GM21390 (cell line): ENCODE measurements around the gene RASGRF2.
"Not testable (repeated sequence)": the region's sequence is repeated elsewhere in the genome, so short reads cannot be mapped to it uniquely, and the experiment has no call there.

Experiments used
- ATAC-seq: cut with Tn5 transposase; IDR thresholded peaks from one replicate; pipeline ENCODE4 v1.9.1; 2021; ENCODE audit not compliant: unreplicated experiment

RASGRF2 gene

GRCh38 chr5:81018608-81019007 lies 58.4 kb downstream of the RASGRF2 start:
- not testable (repeated sequence) for ATAC-seq

DNA sequence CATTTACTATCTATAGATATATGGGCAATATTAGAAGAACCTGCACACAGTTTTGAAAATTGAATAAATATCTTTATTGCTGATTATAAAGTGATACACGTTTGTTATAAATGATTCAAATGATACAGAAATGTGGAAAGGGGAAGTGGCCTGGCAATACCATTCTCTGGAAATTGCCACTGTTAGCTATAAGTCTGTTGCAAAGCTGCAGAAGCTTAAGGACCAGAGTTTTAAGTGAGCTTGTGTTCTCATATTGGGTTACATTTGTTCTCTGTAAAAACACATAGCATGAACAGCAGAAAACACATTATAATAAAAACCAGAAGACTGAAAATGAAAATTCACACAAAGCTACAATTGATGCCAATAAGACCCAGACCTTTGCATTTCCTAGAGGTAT lies 59.6 kb downstream of the RASGRF2 start:
- no peak for ATAC-seq

- ATAC-seq = no peak
These were observed 60.5 kb downstream of the RASGRF2 start for GRCh38 chr5:81020478-81021167.

DNA sequence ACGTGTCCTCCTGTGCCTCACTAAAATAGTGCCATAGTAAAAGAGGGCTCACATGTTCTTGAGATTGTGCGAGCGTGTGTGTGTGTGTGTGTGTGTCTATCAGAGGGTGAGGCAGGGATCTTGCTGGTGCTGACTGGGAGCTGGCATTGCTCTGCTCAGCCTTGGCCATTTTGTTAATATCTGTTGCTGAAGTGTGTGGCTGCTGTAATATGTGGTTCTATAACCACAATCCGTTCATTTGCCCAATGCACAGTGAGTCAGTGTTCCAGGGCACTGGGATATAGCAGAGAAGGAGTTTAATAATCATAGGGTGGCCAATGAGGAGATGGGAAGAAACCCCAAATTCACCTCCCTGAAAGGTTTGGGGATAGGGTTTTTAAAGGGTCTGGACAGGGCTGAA lies 61.3 kb downstream of the RASGRF2 start:
- ATAC-seq = no peak

GRCh38 chr5:81021951-81022687 lies 62.0 kb downstream of the RASGRF2 start:
- ATAC-seq = no peak

GRCh38 chr5:81022688-81023084 lies 62.5 kb downstream of the RASGRF2 start:
- ATAC-seq = no peak

GRCh38 chr5:81023261-81023970 lies 63.3 kb downstream of the RASGRF2 start:
- no peak for ATAC-seq

- ATAC-seq = no peak
These were observed 67.4 kb downstream of the RASGRF2 start for GRCh38 chr5:81027481-81028058.

DNA sequence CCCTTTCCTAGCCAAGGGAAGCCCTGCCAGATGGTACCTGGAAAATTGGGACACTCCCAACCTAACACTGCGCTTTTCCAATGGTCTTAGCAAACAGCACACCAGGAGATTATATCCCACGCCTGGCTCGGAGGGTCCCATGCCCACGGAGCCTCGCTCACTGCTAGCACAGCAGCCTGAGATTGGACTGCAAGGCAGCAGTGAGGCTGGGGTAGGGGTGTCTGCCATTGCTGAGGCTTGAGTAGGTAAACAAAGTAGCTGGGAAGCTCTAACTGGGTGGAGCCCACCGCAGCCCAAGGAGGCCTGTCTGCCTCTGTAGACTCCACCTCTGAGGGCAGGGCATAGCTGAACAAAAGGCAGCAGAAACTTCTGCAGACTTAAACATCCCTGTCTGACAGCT lies 68.7 kb downstream of the RASGRF2 start:
- ATAC-seq = not testable (repeated sequence)

DNA sequence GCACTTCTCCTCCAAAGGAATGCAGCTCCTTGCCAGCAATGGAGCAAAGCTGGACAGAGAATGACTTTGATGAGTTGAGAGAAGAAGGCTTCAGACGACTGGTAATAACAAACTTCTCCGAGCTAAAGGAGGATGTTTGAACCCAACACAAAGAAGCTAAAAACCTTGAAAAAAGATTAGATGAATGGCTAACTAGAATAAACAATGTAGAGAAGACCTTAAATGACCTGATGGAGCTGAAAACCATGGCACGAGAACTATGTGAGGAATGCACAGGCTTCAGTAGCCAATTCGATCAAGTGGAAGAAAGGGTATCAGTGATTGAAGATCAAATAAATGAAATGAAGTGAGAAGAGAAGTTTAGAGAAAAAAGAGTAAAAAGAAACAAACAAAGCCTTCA lies 69.6 kb downstream of the RASGRF2 start:
- not testable (repeated sequence) for ATAC-seq

DNA sequence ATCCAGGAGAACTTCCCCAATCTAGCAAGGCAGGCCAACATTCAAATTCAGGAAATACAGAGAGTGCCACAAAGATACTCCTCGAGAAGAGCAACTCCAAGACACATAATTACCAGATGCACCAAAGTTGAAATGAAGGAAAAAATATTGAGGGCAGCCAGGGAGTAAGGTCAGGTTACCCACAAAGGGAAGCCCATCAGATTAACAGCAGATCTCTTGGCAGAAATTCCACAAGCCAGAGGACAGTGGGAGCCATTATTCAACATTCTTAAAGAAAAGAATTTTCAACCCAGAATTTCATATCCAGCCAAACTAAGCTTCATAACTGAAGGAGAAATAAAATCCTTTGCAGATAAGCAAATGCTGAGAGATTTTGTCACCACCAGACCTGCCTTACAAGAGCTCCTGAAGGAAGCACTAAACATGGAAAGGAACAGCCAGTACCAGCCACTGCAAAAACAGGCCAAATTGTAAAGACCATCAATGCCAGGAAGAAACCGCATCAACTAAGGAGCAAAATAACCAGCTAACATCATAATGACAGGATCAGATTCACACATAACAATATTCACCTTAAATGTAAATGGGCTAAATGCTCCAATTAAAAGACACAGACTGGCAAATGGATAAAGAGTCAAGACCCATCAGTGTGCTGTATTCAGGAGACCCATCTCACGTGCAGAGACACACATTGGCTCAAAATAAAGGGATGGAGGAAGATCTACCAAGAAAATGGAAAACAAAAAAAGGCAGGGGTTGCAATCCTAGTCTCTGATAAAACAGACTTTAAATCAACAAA lies 70.3 kb downstream of the RASGRF2 start:
- ATAC-seq = not testable (repeated sequence)

DNA sequence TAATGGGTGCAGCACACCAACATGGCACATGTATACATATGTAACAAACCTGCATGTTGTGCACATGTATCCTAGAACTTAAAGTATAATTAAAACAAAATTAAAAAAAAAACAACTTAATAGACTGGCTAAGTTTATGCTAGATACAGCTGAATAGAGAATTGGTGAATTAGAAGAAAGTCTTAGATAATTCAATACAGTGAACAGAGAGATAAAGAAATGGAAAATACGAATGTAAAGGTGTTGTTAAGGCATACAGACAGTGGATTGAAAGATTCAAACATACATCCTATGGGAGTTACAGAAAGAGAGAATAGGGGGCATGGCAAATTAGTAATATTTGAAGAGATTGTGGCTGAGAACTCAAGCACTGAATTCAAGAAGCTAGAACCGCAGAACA lies 75.4 kb downstream of the RASGRF2 start:
- ATAC-seq = no peak

- no peak for ATAC-seq
These were observed 78.3 kb downstream of the RASGRF2 start for GRCh38 chr5:81038495-81038894.

DNA sequence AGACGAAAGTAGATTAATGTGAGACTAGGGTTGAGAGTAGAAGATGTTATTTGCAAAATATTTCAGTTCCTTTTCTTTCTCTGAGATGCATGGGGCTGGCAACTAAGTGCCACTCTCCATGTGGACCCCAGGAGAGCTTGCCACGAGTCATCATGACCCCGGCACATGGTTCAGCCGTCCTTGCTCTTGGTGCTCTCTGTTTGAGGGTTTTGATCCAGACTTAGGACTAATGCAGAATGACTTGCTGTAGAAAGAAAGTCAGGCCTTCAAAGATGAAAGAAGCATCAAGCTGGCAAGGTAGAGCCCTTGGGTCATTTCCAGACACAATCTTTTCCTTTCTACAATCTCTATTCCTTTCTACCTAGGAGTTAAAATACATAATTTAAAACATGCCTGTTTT lies 84.7 kb downstream of the RASGRF2 start:
- ATAC-seq = no peak

- no peak for ATAC-seq
These were observed 85.2 kb downstream of the RASGRF2 start for GRCh38 chr5:81045389-81045807.

GRCh38 chr5:81046041-81046440 lies 85.9 kb downstream of the RASGRF2 start:
- no peak for ATAC-seq

GRCh38 chr5:81052325-81052724 lies 92.2 kb downstream of the RASGRF2 start:
- no peak for ATAC-seq

DNA sequence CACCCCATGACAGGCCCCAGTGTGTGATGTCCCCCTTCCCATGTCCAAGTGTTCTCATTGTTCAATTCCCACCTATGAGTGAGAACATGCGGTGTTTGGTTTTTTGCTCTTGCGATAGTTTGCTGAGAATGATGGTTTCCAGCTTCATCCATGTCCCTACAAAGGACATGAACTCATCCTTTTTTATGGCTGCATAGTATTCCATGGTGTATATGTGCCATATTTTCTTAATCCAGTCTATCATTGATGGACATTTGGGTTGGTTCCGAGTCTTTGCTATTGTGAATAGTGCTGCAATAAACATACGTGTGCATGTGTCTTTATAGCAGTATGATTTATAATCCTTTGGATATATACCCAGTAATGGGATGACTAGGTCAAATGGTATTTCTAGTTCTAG lies 93.1 kb downstream of the RASGRF2 start:
- not testable (repeated sequence) for ATAC-seq

GRCh38 chr5:81058121-81058520 lies 98.0 kb downstream of the RASGRF2 start:
- ATAC-seq = no peak

DNA sequence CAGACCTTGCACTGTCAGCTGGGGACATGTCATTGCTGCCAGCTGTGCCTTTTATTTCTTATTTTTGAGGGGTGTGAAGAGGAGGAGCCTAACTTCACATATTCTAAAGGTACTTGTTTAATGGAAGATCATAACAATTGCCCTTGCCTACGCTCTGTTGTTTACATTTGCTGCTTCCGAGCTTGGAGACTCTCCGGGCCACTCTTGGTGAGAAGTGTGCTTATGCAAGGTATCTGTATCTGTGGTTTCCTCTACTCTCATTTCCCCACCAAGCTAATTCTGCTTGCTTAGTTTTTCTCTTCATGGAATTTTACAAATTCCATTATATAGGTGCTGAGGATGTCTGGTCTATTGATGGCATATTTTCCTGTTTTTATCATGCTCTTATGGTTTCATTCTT lies 105.3 kb downstream of the RASGRF2 start:
- ATAC-seq = no peak

DNA sequence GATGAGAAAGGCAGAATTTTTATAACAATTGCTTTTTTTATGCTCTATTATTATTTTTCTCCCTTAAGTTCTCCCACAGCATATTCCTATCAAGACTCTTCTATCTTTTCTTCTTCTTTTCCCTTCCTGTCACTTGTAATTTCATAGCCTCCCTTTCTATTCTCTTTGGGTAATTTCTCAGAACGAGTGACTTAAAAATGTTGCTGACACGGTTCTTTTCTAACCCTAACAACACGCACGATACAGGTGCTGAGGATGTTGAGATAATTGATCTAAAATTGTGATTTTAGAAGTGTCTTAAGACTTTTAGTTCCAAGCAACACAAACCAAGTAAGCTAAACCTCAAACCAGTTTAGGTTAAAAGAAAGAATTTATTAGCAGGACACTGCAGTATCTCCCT lies 105.9 kb downstream of the RASGRF2 start:
- ATAC-seq = no peak
